IPS-15b (cell line): Measurements from ENCODE around the gene APIP.

Experiments used
- H3K27me3 ChIP-seq: one replicate; pipeline ENCODE4 v1.6.1; 2013; ENCODE audit warnings: low read length; ENCODE audit not compliant: control insufficient read depth, insufficient read depth
- H3K36me3 ChIP-seq: one replicate; pipeline ENCODE4 v1.6.1; 2013; ENCODE audit warnings: low read length; ENCODE audit not compliant: control insufficient read depth, insufficient read depth
- H3K4me1 ChIP-seq: one replicate; pipeline ENCODE4 v1.6.1; 2013; ENCODE audit warnings: mild to moderate bottlenecking, low read length; ENCODE audit not compliant: control insufficient read depth, insufficient read depth
- H3K4me3 ChIP-seq: one replicate; pipeline ENCODE4 v1.5.1; 2013; ENCODE audit warnings: low read depth, low read length
- H3K9ac ChIP-seq: one replicate; pipeline ENCODE4 v1.6.1; 2013; ENCODE audit warnings: low read depth, mild to moderate bottlenecking, low read length
- H3K9me3 ChIP-seq: one replicate; pipeline ENCODE4 v1.6.1; 2013; ENCODE audit warnings: mild to moderate bottlenecking, low read length; ENCODE audit not compliant: control insufficient read depth, insufficient read depth

APIP gene

GRCh38 chr11:34941688-34942087 lies 25.5 kb upstream of the APIP start:
- Histone ChIP-seq H3K9ac (no peak overlapping the region), H3K27me3 (no peaks in the 10 kb centered on the region), H3K4me3 (no peak overlapping the region), H3K9me3 (no peaks in the 10 kb centered on the region), H3K4me1 (no peaks in the 10 kb centered on the region), H3K36me3 (no peaks in the 10 kb centered on the region)

- Histone ChIP-seq H3K9ac (no peak overlapping the region), H3K36me3 (no peaks in the 10 kb centered on the region), H3K27me3 (no peaks in the 10 kb centered on the region), H3K9me3 (no peaks in the 10 kb centered on the region), H3K4me3 (no peak overlapping the region), H3K4me1 (no peaks in the 10 kb centered on the region)
Observed at GRCh38 chr11:34940026-34940677, 24.0 kb upstream of the APIP start.

GRCh38 chr11:34938611-34939010 lies 22.4 kb upstream of the APIP start:
- H3K27me3 ChIP-seq = no peaks in the 10 kb centered on the region
- no peaks in the 10 kb centered on the region for H3K36me3 ChIP-seq
- H3K9ac ChIP-seq = no peak overlapping the region
- H3K9me3 ChIP-seq = no peaks in the 10 kb centered on the region
- no peak overlapping the region for H3K4me3 ChIP-seq
- H3K4me1 ChIP-seq = no peaks in the 10 kb centered on the region

- H3K9me3 ChIP-seq = no peaks in the 10 kb centered on the region
- no peaks in the 10 kb centered on the region for H3K4me1 ChIP-seq
- H3K36me3 ChIP-seq = no peaks in the 10 kb centered on the region
- no peaks in the 10 kb centered on the region for H3K27me3 ChIP-seq
- H3K9ac ChIP-seq = no peak overlapping the region
- no peak overlapping the region for H3K4me3 ChIP-seq
Observed at GRCh38 chr11:34936945-34937629, 20.9 kb upstream of the APIP start.

- no peak overlapping the region for H3K9ac ChIP-seq
- H3K4me1 ChIP-seq = no peaks in the 10 kb centered on the region
- H3K9me3 ChIP-seq = no peaks in the 10 kb centered on the region
- H3K36me3 ChIP-seq = no peaks in the 10 kb centered on the region
- H3K27me3 ChIP-seq = no peaks in the 10 kb centered on the region
- no peak overlapping the region for H3K4me3 ChIP-seq
Observed at GRCh38 chr11:34929794-34930763, 13.9 kb upstream of the APIP start.

- no peak overlapping the region for H3K9ac ChIP-seq
- H3K27me3 ChIP-seq = no peaks in the 10 kb centered on the region
- no peaks in the 10 kb centered on the region for H3K4me1 ChIP-seq
- no peaks in the 10 kb centered on the region for H3K9me3 ChIP-seq
- H3K36me3 ChIP-seq = no peaks in the 10 kb centered on the region
- no peak overlapping the region for H3K4me3 ChIP-seq
Observed at GRCh38 chr11:34928960-34929680, 12.9 kb upstream of the APIP start.

- H3K27me3 ChIP-seq = no peaks in the 10 kb centered on the region
- no peaks in the 10 kb centered on the region for H3K36me3 ChIP-seq
- no peaks in the 10 kb centered on the region for H3K9me3 ChIP-seq
- H3K4me3 ChIP-seq = no peak overlapping the region
- H3K4me1 ChIP-seq = no peaks in the 10 kb centered on the region
- H3K9ac ChIP-seq = no peak overlapping the region
Observed at GRCh38 chr11:34928268-34928959, 12.2 kb upstream of the APIP start.

- Histone ChIP-seq H3K4me3 (no peak overlapping the region), H3K27me3 (no peaks in the 10 kb centered on the region), H3K9me3 (no peaks in the 10 kb centered on the region), H3K9ac (no peak overlapping the region), H3K4me1 (no peaks in the 10 kb centered on the region), H3K36me3 (no peaks in the 10 kb centered on the region)
Observed at GRCh38 chr11:34926831-34927132, 10.6 kb upstream of the APIP start.

- Histone ChIP-seq H3K27me3 (no peaks in the 10 kb centered on the region), H3K36me3 (no peaks in the 10 kb centered on the region), H3K4me1 (no peaks in the 10 kb centered on the region), H3K4me3 (no peak overlapping the region), H3K9ac (no peak overlapping the region), H3K9me3 (no peaks in the 10 kb centered on the region)
Observed at GRCh38 chr11:34926101-34926830, 10.1 kb upstream of the APIP start.

GRCh38 chr11:34924714-34925113 lies 8.5 kb upstream of the APIP start:
- Histone ChIP-seq H3K27me3 (no peaks in the 10 kb centered on the region), H3K36me3 (no peaks in the 10 kb centered on the region), H3K4me3 (no peak overlapping the region), H3K4me1 (no peaks in the 10 kb centered on the region), H3K9me3 (no peaks in the 10 kb centered on the region), H3K9ac (no peak overlapping the region)
